Colonic mucosa (tissue), 4 donors: Measurements from ENCODE around the gene RALGAPA2. TPM values are rescaled to one million over a fixed set of nuclear protein-coding genes. Genes with fewer than 3 reads are reported as not detected.

Source experiments
- DNase-seq: peaks from one replicate; pipeline ENCODE4 v3.0.0-alpha.2; 2020
- H3K27ac ChIP-seq: fragments of 200-600 bp; one replicate; pipeline ENCODE4 v1.8.0; 2021
- H3K27me3 ChIP-seq: fragments of 200-600 bp; one replicate; pipeline ENCODE4 v1.8.0; 2021
- H3K36me3 ChIP-seq: fragments of 200-600 bp; one replicate; pipeline ENCODE4 v1.8.0; 2021
- H3K4me1 ChIP-seq: fragments of 200-600 bp; one replicate; pipeline ENCODE4 v1.8.0; 2021; ENCODE audit warnings: mild to moderate bottlenecking
- H3K4me3 ChIP-seq: fragments of 200-600 bp; one replicate; pipeline ENCODE4 v1.8.0; 2021
- H3K9ac ChIP-seq, 2 donors: one replicate each; pipeline ENCODE4 v1.7.0; 2013; ENCODE audit warnings: control low read depth in 2 of 2, low read depth in 2 of 2, low read length in 2 of 2
- H3K9me3 ChIP-seq: fragments of 200-600 bp; one replicate; pipeline ENCODE4 v1.8.0; 2021
- CTCF ChIP-seq: fragments of 200-600 bp; IDR thresholded peaks from one replicate; pipeline ENCODE4 v1.8.0; 2022; ENCODE audit warnings: antibody characterized with exemption, mild to moderate bottlenecking
- intact Hi-C: fragments of 100-400 bp; cut with DNase I; formaldehyde crosslinking; loops from one replicate; pipeline ENCODE4 v1.14.1; 2022
- total RNA-seq, 2 donors: library from RNA; stranded (reverse); fragmentation: NEBNext Ultra II Directional in 1 of 2; extraction: Animal tissue kit (Norgen Biotek cat#: 25700) in 1 of 2; gene quantifications; one replicate each; pipeline ENCODE4 v1.2.1, GENCODE V29; 2021
- donor health status: healthy.
- donor health status: DM: no; HTN: no; CAD: no.
- donor health status: DM: no; HTN: no; CAD: no.

Gene RALGAPA2
- total RNA-seq, 2 donors from 2014 or later: 64.5 to 66.1 TPM

- H3K36me3 ChIP-seq: peaks cover 7% of the 10 kb centered on the region
- no peak for TF ChIP-seq CTCF
- DNase-seq: no peak
- no peak overlapping the region for H3K9ac ChIP-seq
- no peaks in the 10 kb centered on the region for H3K9me3 ChIP-seq
- intact Hi-C loops: no loop called here
- no peaks in the 10 kb centered on the region for H3K4me1 ChIP-seq
- no peak overlapping the region for H3K27ac ChIP-seq
- H3K4me3 ChIP-seq: no peak overlapping the region
- no peaks in the 10 kb centered on the region for H3K27me3 ChIP-seq
Observed at GRCh38 chr20:20582734-20583133, 129.7 kb downstream of the RALGAPA2 start.

DNA sequence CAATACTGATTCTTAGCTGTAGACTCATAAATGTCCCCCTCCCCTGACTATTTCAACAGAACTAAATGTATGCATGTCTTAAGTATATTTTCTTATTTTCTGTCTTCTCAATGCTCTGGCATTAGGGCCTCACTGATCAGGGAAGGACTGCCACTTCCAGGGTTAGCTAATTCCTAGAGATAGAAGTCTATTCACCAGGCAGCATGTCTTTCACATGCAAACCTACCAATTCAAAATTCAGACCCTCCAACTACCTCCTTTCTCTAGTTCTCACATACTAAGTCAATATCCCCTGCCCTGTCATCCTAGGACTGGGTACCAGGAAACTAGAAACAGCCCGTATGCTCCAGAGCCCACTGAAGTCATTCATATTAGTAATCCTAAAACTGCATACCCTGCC is 132.3 kb downstream of the RALGAPA2 start:
- Histone ChIP-seq H3K4me3 (no peak overlapping the region), H3K9ac (no peak overlapping the region), H3K9me3 (no peaks in the 10 kb centered on the region), H3K4me1 (no peaks in the 10 kb centered on the region), H3K27me3 (no peaks in the 10 kb centered on the region), H3K36me3 (peaks cover 7% of the 10 kb centered on the region), H3K27ac (no peak overlapping the region)
- no peak for TF ChIP-seq CTCF
- no peak for DNase-seq
- intact Hi-C loops: no loop called here

- Histone ChIP-seq H3K4me1 (no peaks in the 10 kb centered on the region), H3K9ac (no peak overlapping the region), H3K9me3 (no peaks in the 10 kb centered on the region), H3K4me3 (no peak overlapping the region), H3K27me3 (no peaks in the 10 kb centered on the region), H3K27ac (no peak overlapping the region), H3K36me3 (peaks cover 7% of the 10 kb centered on the region)
- intact Hi-C loops: no loop called here
- no peak for TF ChIP-seq CTCF
- DNase-seq: no peak
Observed at GRCh38 chr20:20578838-20579237, 133.6 kb downstream of the RALGAPA2 start.

GRCh38 chr20:20573797-20574196 is 138.6 kb downstream of the RALGAPA2 start:
- TF ChIP-seq CTCF: no peak
- Histone ChIP-seq H3K9me3 (no peaks in the 10 kb centered on the region), H3K27ac (no peak overlapping the region), H3K4me3 (no peak overlapping the region), H3K9ac (no peak overlapping the region), H3K4me1 (no peaks in the 10 kb centered on the region), H3K36me3 (no peaks in the 10 kb centered on the region), H3K27me3 (no peaks in the 10 kb centered on the region)
- intact Hi-C loops: no loop called here
- no peak for DNase-seq

GRCh38 chr20:20571068-20571780 is 141.2 kb downstream of the RALGAPA2 start:
- intact Hi-C loops: no loop called here
- Histone ChIP-seq H3K36me3 (no peaks in the 10 kb centered on the region), H3K9ac (no peak overlapping the region), H3K4me1 (no peaks in the 10 kb centered on the region), H3K27ac (no peak overlapping the region), H3K27me3 (no peaks in the 10 kb centered on the region), H3K4me3 (no peak overlapping the region), H3K9me3 (no peaks in the 10 kb centered on the region)
- no peak for TF ChIP-seq CTCF
- DNase-seq: no peak
